ENCODE results near the gene DRAP1. TPM values are rescaled to one million over a fixed set of nuclear protein-coding genes. Genes with fewer than 3 reads are reported as not detected.
A peak's percentile ranks its signal among the peaks of the same experiment; 100 is the strongest.

DRAP1 gene
- total RNA-seq, 1 experiment from 2014 or later = 114 TPM

DNA sequence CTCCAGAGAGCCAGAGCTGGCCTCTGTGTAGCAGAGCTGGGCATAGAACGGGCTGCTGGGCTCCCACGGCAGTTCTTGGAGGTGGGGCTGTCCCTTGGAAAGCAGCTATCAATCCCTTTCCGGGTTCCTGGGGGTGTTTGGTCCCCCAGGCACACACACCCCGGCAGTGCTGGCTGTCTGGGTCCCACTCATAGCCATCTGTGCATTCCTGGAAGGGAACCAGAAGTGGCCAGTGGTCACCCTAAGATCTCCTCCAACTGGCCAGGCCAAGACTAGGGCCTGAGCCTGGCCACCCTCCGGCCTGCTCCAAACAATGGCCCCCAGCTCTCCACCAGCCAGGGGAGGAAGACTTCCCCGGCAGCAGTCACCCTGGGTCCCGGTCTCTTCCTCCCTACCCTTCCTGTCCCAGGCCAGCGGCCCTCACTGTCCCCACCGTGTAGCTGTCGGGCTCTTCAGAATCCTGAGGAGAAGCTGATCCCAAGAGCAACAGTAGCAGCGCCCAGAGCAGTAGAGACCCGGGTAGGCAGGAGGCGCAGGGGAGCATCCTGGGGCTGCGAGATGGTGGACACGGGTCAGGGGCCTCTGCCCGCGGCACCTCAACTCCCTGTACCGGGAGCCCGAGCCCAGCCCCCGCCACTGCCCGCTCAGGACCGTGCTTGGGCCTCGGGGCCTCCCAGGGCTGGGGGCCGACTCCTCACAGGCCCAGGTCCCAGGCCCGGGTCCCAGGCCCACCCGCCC is 47.2 kb upstream of the DRAP1 start:
- ATAC-seq (peak; percentile 7), DNase-seq (ENCODE audit: low spot score) (peak; percentile 56)
- Mint-ChIP-seq H3K27ac (no peak overlapping the region; the same call in 1 of the 2 replicates), H3K4me3 (peak overlapping the region; percentile 64), H3K9me3 (no peaks in the 10 kb centered on the region), H3K36me3 (no peaks in the 10 kb centered on the region), H3K4me1 (peaks cover 10% of the 10 kb centered on the region), H3K27me3 (ENCODE audit: low read depth) (peaks cover 57% of the 10 kb centered on the region)
- TF ChIP-seq JUN (CRISPR knock-in tag; IDR thresholded peaks at IDR 0.05) (no peak), FOXP1 (CRISPR knock-in tag; IDR thresholded peaks at IDR 0.05; ENCODE audit: borderline replicate concordance) (0 out of 2 replicates have a peak, but pooled peaks have one; percentile 42), OVOL2 (CRISPR knock-in tag; IDR thresholded peaks at IDR 0.05; ENCODE audit: borderline replicate concordance) (no peak)
- POLR2A ChIA-PET = interaction anchor here (0.5 to 2.2 kb wide), 7 partner anchors 10 to 55 kb away, joined by 3 to 26 read pairs (median 4); partner anchors contain the start of genes CFL1, FIBP and MUS81
- CTCF ChIA-PET = interaction anchor here (0.9 to 16.6 kb wide), 9 partner anchors 9 to 152 kb away, joined by 3 to 539 read pairs (median 3); partner anchors contain the start of genes CCDC85B, CFL1, FIBP and MUS81

DNA sequence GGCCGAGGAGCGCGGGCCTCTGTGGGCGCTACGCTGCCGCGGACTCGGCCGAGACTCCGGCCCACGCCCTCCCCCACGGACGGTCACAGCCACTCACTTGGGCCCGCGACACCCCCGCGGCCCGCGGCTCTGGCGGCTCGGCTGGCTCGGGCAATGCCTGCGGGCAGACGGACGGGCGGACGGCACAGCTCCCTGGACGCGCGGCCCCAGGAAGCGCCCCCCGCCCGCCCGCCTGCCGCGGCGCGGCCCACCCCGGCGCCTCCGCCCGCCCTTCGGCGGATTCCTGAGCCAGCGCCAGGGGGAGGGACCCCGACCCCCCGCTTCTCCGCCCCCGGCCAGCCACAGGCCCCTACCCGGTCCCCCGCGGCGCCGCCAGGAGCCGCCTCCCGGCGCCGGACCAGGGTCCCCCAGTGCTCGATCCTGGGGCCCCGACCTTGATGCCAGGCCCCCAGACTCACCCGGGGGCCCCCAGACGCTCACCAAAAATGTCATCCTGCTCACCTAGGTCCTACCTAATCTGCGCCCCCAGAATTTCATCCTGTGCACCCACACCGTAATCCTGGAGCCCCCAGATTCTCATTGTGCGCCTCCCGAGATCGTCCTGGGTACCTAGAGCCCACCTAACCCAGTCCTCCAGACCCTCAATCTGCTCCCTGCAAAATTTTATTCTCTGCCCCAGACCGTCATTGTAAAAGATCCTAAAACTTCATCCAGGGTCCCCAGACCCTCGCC is 46.5 kb upstream of the DRAP1 start, which contains the start of gene EFEMP2:
Gene EFEMP2, minus strand, starts transcription at position 215 of the 732 bp plus-strand sequence. CDS start 446 bp downstream, outside the sequence.
- Mint-ChIP-seq H3K4me3 (peak within 1 kb of the TSS; percentile 88), H3K4me1 (peaks cover 6% of the 10 kb centered on the region; the same call in 1 of the 2 replicates), H3K9me3 (no peaks in the 10 kb centered on the region), H3K27ac (no peak within 1 kb of the TSS; the same call in 1 of the 2 replicates), H3K27me3 (ENCODE audit: low read depth) (peaks cover 60% of the 10 kb centered on the region), H3K36me3 (no peaks in the 10 kb centered on the region)
- ChIA-PET POLR2A (interaction anchor here (0.5 to 2.2 kb wide), 5 partner anchors 11 to 55 kb away, joined by 3 to 26 read pairs (median 5); partner anchors contain the start of genes CFL1, FIBP and MUS81), CTCF (interaction anchor here (0.9 to 16.6 kb wide), 6 partner anchors 13 to 153 kb away, joined by 3 to 539 read pairs (median 4); partner anchors contain the start of genes CCDC85B, CFL1, FIBP and MUS81)
- ATAC-seq (no peak), DNase-seq (ENCODE audit: low spot score) (no peak)
- TF ChIP-seq E2F5 (CRISPR knock-in tag; IDR thresholded peaks at IDR 0.05) = no peak
- TF ChIP-seq, protein P1, sequence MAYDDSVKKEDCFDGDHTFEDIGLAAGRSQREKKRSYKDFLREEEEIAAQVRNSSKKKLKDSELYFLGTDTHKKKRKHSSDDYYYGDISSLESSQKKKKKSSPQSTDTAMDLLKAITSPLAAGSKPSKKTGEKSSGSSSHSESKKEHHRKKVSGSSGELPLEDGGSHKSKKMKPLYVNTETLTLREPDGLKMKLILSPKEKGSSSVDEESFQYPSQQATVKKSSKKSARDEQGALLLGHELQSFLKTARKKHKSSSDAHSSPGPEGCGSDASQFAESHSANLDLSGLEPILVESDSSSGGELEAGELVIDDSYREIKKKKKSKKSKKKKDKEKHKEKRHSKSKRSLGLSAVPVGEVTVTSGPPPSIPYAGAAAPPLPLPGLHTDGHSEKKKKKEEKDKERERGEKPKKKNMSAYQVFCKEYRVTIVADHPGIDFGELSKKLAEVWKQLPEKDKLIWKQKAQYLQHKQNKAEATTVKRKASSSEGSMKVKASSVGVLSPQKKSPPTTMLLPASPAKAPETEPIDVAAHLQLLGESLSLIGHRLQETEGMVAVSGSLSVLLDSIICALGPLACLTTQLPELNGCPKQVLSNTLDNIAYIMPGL (CRISPR knock-in tag; IDR thresholded peaks at IDR 0.05) = peak; percentile 56; the same call in 1 of the 2 replicates

- ChIA-PET CTCF (interaction anchor here (0.7 to 1.8 kb wide), 8 partner anchors 11 to 149 kb away, joined by 3 to 41 read pairs (median 8); partner anchors contain the start of genes CCDC85B, FIBP and MUS81), POLR2A (interaction anchor here (0.8 to 1.8 kb wide), 4 partner anchors 14 to 154 kb away, joined by 3 to 10 read pairs (median 4); partner anchors contain the start of genes CCDC85B, FIBP and MUS81)
- peak overlapping the region; percentile 88 for H3K4me3 Mint-ChIP-seq
- peak; percentile 97 for DNase-seq (ENCODE audit: low spot score)
- ATAC-seq = peak; percentile 84
- peaks cover 2% of the 10 kb centered on the region; the same call in 1 of the 2 replicates for H3K4me1 Mint-ChIP-seq
- no peak overlapping the region; the same call in 1 of the 2 replicates for H3K27ac Mint-ChIP-seq
- no peaks in the 10 kb centered on the region for H3K36me3 Mint-ChIP-seq
- peaks cover 55% of the 10 kb centered on the region for H3K27me3 Mint-ChIP-seq (ENCODE audit: low read depth)
- no peaks in the 10 kb centered on the region for H3K9me3 Mint-ChIP-seq
- TF ChIP-seq USF2 (CRISPR knock-in tag; IDR thresholded peaks at IDR 0.05) (peak; percentile 96), ZBTB21 (CRISPR knock-in tag; IDR thresholded peaks at IDR 0.05; ENCODE audit: borderline replicate concordance) (no peak), ZNF423 (CRISPR knock-in tag; IDR thresholded peaks at IDR 0.05) (peak; percentile 52; the same call in 1 of the 2 replicates), TP53 (CRISPR knock-in tag; IDR thresholded peaks at IDR 0.05) (no peak), ETV6 (CRISPR knock-in tag; IDR thresholded peaks at IDR 0.05) (peak; percentile 51; the same call in 1 of the 2 replicates), CREB1 (CRISPR knock-in tag; IDR thresholded peaks at IDR 0.05) (no peak), ZNF425 (CRISPR knock-in tag; conservative IDR thresholded peaks at IDR 0.05) (no peak), NR1H2 (CRISPR knock-in tag; IDR thresholded peaks at IDR 0.05) (no peak), FOXK1 (CRISPR knock-in tag; IDR thresholded peaks at IDR 0.05) (peak; percentile 42; the same call in 1 of the 2 replicates)
- TF ChIP-seq, protein P2, sequence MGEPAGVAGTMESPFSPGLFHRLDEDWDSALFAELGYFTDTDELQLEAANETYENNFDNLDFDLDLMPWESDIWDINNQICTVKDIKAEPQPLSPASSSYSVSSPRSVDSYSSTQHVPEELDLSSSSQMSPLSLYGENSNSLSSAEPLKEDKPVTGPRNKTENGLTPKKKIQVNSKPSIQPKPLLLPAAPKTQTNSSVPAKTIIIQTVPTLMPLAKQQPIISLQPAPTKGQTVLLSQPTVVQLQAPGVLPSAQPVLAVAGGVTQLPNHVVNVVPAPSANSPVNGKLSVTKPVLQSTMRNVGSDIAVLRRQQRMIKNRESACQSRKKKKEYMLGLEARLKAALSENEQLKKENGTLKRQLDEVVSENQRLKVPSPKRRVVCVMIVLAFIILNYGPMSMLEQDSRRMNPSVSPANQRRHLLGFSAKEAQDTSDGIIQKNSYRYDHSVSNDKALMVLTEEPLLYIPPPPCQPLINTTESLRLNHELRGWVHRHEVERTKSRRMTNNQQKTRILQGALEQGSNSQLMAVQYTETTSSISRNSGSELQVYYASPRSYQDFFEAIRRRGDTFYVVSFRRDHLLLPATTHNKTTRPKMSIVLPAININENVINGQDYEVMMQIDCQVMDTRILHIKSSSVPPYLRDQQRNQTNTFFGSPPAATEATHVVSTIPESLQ (CRISPR knock-in tag; IDR thresholded peaks at IDR 0.05) = no peak
- TF ChIP-seq, protein P3, sequence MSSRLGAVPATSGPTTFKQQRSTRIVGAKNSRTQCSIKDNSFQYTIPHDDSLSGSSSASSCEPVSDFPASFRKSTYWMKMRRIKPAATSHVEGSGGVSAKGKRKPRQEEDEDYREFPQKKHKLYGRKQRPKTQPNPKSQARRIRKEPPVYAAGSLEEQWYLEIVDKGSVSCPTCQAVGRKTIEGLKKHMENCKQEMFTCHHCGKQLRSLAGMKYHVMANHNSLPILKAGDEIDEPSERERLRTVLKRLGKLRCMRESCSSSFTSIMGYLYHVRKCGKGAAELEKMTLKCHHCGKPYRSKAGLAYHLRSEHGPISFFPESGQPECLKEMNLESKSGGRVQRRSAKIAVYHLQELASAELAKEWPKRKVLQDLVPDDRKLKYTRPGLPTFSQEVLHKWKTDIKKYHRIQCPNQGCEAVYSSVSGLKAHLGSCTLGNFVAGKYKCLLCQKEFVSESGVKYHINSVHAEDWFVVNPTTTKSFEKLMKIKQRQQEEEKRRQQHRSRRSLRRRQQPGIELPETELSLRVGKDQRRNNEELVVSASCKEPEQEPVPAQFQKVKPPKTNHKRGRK (CRISPR knock-in tag; IDR thresholded peaks at IDR 0.05; ENCODE audit: borderline replicate concordance) = no peak
These were observed 45.7 kb upstream of the DRAP1 start for GRCh38 chr11:65873318-65874156.
